ENCODE measurements around the gene DNALI1.
"Not testable (repeated sequence)": the region's sequence is repeated elsewhere in the genome, so short reads cannot be mapped to it uniquely, and the experiment has no call there.

DNALI1 gene

GRCh38 chr1:37537378-37537777 lies 19.4 kb upstream of the DNALI1 start:
- no peak for TF ChIP-seq CTCF (IDR thresholded peaks at IDR 0.05; ENCODE audit: low read depth, low read length)
- Histone ChIP-seq H3K9me3 (ENCODE audit: severe bottlenecking) (no peaks in the 10 kb centered on the region), H3K27me3 (ENCODE audit: insufficient read depth, low read depth, severe bottlenecking) (no peaks in the 10 kb centered on the region), H3K4me3 (ENCODE audit: low read depth, low read length) (no peak overlapping the region), H3K36me3 (peaks cover 61% of the 10 kb centered on the region), H3K27ac (no peak overlapping the region)
- no peak for DNase-seq

- not testable (repeated sequence) for H3K9me3 ChIP-seq (ENCODE audit: severe bottlenecking); H3K27ac ChIP-seq
- H3K36me3 ChIP-seq, result peaks cover 64% of the 10 kb centered on the region
Observed at GRCh38 chr1:37539154-37539553, 17.6 kb upstream of the DNALI1 start.

GRCh38 chr1:37540036-37540785 lies 16.5 kb upstream of the DNALI1 start:
- H3K4me3 ChIP-seq (ENCODE audit: low read depth, low read length), result no peak overlapping the region
- no peaks in the 10 kb centered on the region for H3K9me3 ChIP-seq (ENCODE audit: severe bottlenecking)
- H3K36me3 ChIP-seq, result peaks cover 73% of the 10 kb centered on the region
- no peak for DNase-seq
- no peak for TF ChIP-seq CTCF (IDR thresholded peaks at IDR 0.05; ENCODE audit: low read depth, low read length)
- no peak overlapping the region for H3K27ac ChIP-seq
- H3K27me3 ChIP-seq (ENCODE audit: insufficient read depth, low read depth, severe bottlenecking), result no peaks in the 10 kb centered on the region

More at GRCh38 chr1:37539154-37539553, 17.6 kb upstream of the DNALI1 start:
- not testable (repeated sequence) for H3K4me3 ChIP-seq (ENCODE audit: low read depth, low read length); H3K27me3 ChIP-seq (ENCODE audit: insufficient read depth, low read depth, severe bottlenecking); DNase-seq

- no peak for DNase-seq
- Histone ChIP-seq H3K27me3 (ENCODE audit: insufficient read depth, low read depth, severe bottlenecking) (no peaks in the 10 kb centered on the region), H3K4me3 (ENCODE audit: low read depth, low read length) (no peak overlapping the region), H3K27ac (no peak overlapping the region), H3K9me3 (ENCODE audit: severe bottlenecking) (no peaks in the 10 kb centered on the region), H3K36me3 (peaks cover 59% of the 10 kb centered on the region)
- TF ChIP-seq CTCF (IDR thresholded peaks at IDR 0.05; ENCODE audit: low read depth, low read length), result no peak
Observed at GRCh38 chr1:37544530-37544929, 12.2 kb upstream of the DNALI1 start.

- Histone ChIP-seq H3K4me3 (ENCODE audit: low read depth, low read length) (no peak overlapping the region), H3K36me3 (peaks cover 59% of the 10 kb centered on the region), H3K27me3 (ENCODE audit: insufficient read depth, low read depth, severe bottlenecking) (no peaks in the 10 kb centered on the region), H3K9me3 (ENCODE audit: severe bottlenecking) (no peaks in the 10 kb centered on the region), H3K27ac (no peak overlapping the region)
- no peak for DNase-seq
- TF ChIP-seq CTCF (IDR thresholded peaks at IDR 0.05; ENCODE audit: low read depth, low read length), result no peak
Observed at GRCh38 chr1:37545019-37545418, 11.7 kb upstream of the DNALI1 start.

GRCh38 chr1:37549341-37549740 lies 7.4 kb upstream of the DNALI1 start:
- no peak for TF ChIP-seq CTCF (IDR thresholded peaks at IDR 0.05; ENCODE audit: low read depth, low read length)
- H3K36me3 ChIP-seq, result peaks cover 64% of the 10 kb centered on the region
- no peak overlapping the region for H3K4me3 ChIP-seq (ENCODE audit: low read depth, low read length)

More at GRCh38 chr1:37549341-37549740, 7.4 kb upstream of the DNALI1 start:
- H3K9me3 ChIP-seq (ENCODE audit: severe bottlenecking), result peaks cover under 1% of the 10 kb centered on the region
- H3K27ac ChIP-seq, result no peak overlapping the region
- no peaks in the 10 kb centered on the region for H3K27me3 ChIP-seq (ENCODE audit: insufficient read depth, low read depth, severe bottlenecking)
- no peak for DNase-seq
